ENCODE measurements around the gene DUSP9.

Gene DUSP9

GRCh38 chrX:153637121-153638040 lies 9.6 kb upstream of the DUSP9 start:
- no peak for DNase-seq (ENCODE audit: low read depth in 2 of 2)

GRCh38 chrX:153638041-153638371 lies 9.0 kb upstream of the DUSP9 start:
- no peak for DNase-seq (ENCODE audit: low read depth in 2 of 2)

GRCh38 chrX:153638436-153639176 lies 8.4 kb upstream of the DUSP9 start:
- no peak for DNase-seq (ENCODE audit: low read depth in 2 of 2)

- DNase-seq (ENCODE audit: low read depth in 2 of 2) = no peak
Measured at GRCh38 chrX:153639177-153640044, 7.6 kb upstream of the DUSP9 start.

GRCh38 chrX:153640045-153640686 lies 6.8 kb upstream of the DUSP9 start:
- no peak for DNase-seq (ENCODE audit: low read depth in 2 of 2)

GRCh38 chrX:153640736-153641575 lies 6.0 kb upstream of the DUSP9 start:
- DNase-seq (ENCODE audit: low read depth in 2 of 2) = no peak

- DNase-seq (ENCODE audit: low read depth in 2 of 2) = no peak
Measured at GRCh38 chrX:153641627-153642026, 5.4 kb upstream of the DUSP9 start.

GRCh38 chrX:153642051-153642654 lies 4.8 kb upstream of the DUSP9 start:
- no peak for DNase-seq (ENCODE audit: low read depth in 2 of 2)

GRCh38 chrX:153642655-153643430 lies 4.2 kb upstream of the DUSP9 start:
- DNase-seq (ENCODE audit: low read depth in 2 of 2) = no peak

GRCh38 chrX:153643431-153644351 lies 3.3 kb upstream of the DUSP9 start:
- no peak for DNase-seq (ENCODE audit: low read depth in 2 of 2)

- no peak for DNase-seq (ENCODE audit: low read depth in 2 of 2)
Measured at GRCh38 chrX:153644356-153645125, 2.5 kb upstream of the DUSP9 start.

GRCh38 chrX:153645151-153645550 lies 1.9 kb upstream of the DUSP9 start:
- DNase-seq (ENCODE audit: low read depth in 2 of 2) = no peak

GRCh38 chrX:153645921-153646488 lies 998 bp upstream of the DUSP9 start:
- DNase-seq (ENCODE audit: low read depth in 2 of 2) = no peak

- no peak for DNase-seq (ENCODE audit: low read depth in 2 of 2)
Measured at GRCh38 chrX:153647461-153648357, 706 bp downstream of the DUSP9 start.

- no peak for DNase-seq (ENCODE audit: low read depth in 2 of 2)
Measured at GRCh38 chrX:153648358-153649177, 1.6 kb downstream of the DUSP9 start.

Data from stimulated activated CD4-positive, alpha-beta T cell treated with anti-CD3 and anti-CD28 coated beads, Interleukin-1b, Interleukin-23, amount 100 ng/mL, for 4 hours (primary cell).